B cell (primary cell): Measurements from ENCODE around the gene GNG7. TPM values are rescaled to one million over a fixed set of nuclear protein-coding genes. Genes with fewer than 3 reads are reported as not detected.

Source experiments
- ATAC-seq: fragments of 200-7000 bp; cut with Tn5 transposase; one replicate; pipeline ENCODE4 v1.10.0; 2021; ENCODE audit warnings: low read depth, mild to moderate bottlenecking, moderate number of reproducible peaks, moderate library complexity
- CTCF ChIA-PET: fragments of 350-600 bp; sonication (Branson Sonifier 250); formaldehyde crosslinking; loops from one replicate; lab custom pipeline; 2021; ENCODE audit warnings: antibody characterized with exemption, inconsistent platforms; lab: Charles Lee
- POLR2A ChIA-PET: fragments of 350-600 bp; sonication (Branson Sonifier 250); formaldehyde crosslinking; loops from one replicate; lab custom pipeline; 2021; ENCODE audit warnings: antibody characterized with exemption; lab: Charles Lee
- DNase-seq: peaks from one replicate; pipeline ENCODE4 v3.0.0; 2013
- H2AFZ ChIP-seq: 2 replicates; pipeline ENCODE4 v1.6.1; 2012; ENCODE audit warnings: mild to moderate bottlenecking, low read depth, low read length; ENCODE audit not compliant: insufficient read depth, poor library complexity, severe bottlenecking
- H3K27ac ChIP-seq, 2 donors: 1 replicate in 1 of 2; 2 replicates in 1 of 2; pipeline ENCODE4 v1.5.1; 2012 to 2013; ENCODE audit warnings: low read length in 2 of 2, mild to moderate bottlenecking in 2 of 2, moderate library complexity in 1 of 2
- H3K27me3 ChIP-seq, 4 experiments: fragments of 200-600 bp in 1 of 4; sonication (generic) in 1 of 4; replicated peaks in 1 of 4; 1 replicate in 2 of 4; 2 replicates in 2 of 4; pipeline versions ENCODE4 v1.6.1 to v1.7.0; 2013 to 2016; ENCODE audit warnings: low read length in 3 of 4, mild to moderate bottlenecking in 2 of 4, mixed read lengths in 1 of 4, moderate library complexity in 1 of 4; ENCODE audit not compliant: insufficient read depth in 4 of 4, control insufficient read depth in 3 of 4; ENCODE audit errors: control extremely low read depth in 1 of 4
- H3K36me3 ChIP-seq, 2 experiments: replicated peaks in 1 of 2; 1 replicate in 1 of 2; 2 replicates in 1 of 2; pipeline versions ENCODE4 v1.6.1 to v1.7.1; 2013; ENCODE audit warnings: low read length in 1 of 2; ENCODE audit not compliant: insufficient read depth in 2 of 2, control insufficient read depth in 1 of 2; ENCODE audit errors: control extremely low read depth in 1 of 2, extremely low read depth in 1 of 2
- H3K4me1 ChIP-seq, 2 donors: fragments of 200-600 bp in 1 of 2; sonication (generic) in 1 of 2; 1 replicate in 1 of 2; 2 replicates in 1 of 2; pipeline versions ENCODE4 v1.5.1 to v1.6.1; 2013 to 2017; ENCODE audit warnings: low read length in 2 of 2; ENCODE audit not compliant: control insufficient read depth in 2 of 2, insufficient read depth in 2 of 2
- H3K4me2 ChIP-seq: replicated peaks from 2 replicates; pipeline ENCODE3; 2012; ENCODE audit warnings: mild to moderate bottlenecking, low read depth, low read length; ENCODE audit not compliant: poor library complexity, severe bottlenecking
- H3K4me3 ChIP-seq, 5 experiments: fragments of 200-600 bp in 1 of 5; sonication (generic) in 1 of 5; 1 replicate in 3 of 5; 2 replicates in 2 of 5; pipeline versions ENCODE4 v1.5.1 to v1.7.0; 2011 to 2016; ENCODE audit warnings: low read length in 4 of 5, mild to moderate bottlenecking in 4 of 5, low read depth in 2 of 5, control low read depth in 1 of 5, moderate library complexity in 1 of 5; ENCODE audit not compliant: insufficient read depth in 1 of 5; ENCODE audit errors: control extremely low read depth in 1 of 5, extremely low read depth in 1 of 5
- H3K79me2 ChIP-seq: fragments of 200-600 bp; sonication (generic); one replicate; pipeline ENCODE4 v1.6.0; 2016; ENCODE audit warnings: low read length; ENCODE audit not compliant: control insufficient read depth, insufficient read depth
- H3K9ac ChIP-seq: fragments of 200-600 bp; sonication (generic); 2 replicates; pipeline ENCODE4 v1.6.1; 2017; ENCODE audit warnings: mild to moderate bottlenecking, low read length, moderate library complexity
- H3K9me3 ChIP-seq, 3 donors: one replicate each; pipeline versions ENCODE4 v1.6.1 to v1.7.1; 2013; ENCODE audit warnings: low read length in 2 of 3; ENCODE audit not compliant: control insufficient read depth in 2 of 3, insufficient read depth in 1 of 3; ENCODE audit errors: control extremely low read depth in 1 of 3
- H4K20me1 ChIP-seq: 2 replicates; pipeline ENCODE4 v1.6.0; 2012; ENCODE audit warnings: mild to moderate bottlenecking, low read length; ENCODE audit not compliant: insufficient read depth, control insufficient read depth, poor library complexity, severe bottlenecking
- H3K27ac Mint-ChIP-seq: one replicate; pipeline ENCODE4 v1.8.0; 2021; ENCODE audit warnings: mixed read lengths
- H3K27me3 Mint-ChIP-seq: one replicate; pipeline ENCODE4 v1.8.0; 2021; ENCODE audit warnings: mixed read lengths
- H3K4me1 Mint-ChIP-seq: one replicate; pipeline ENCODE4 v1.8.0; 2021; ENCODE audit warnings: mixed read lengths
- H3K4me3 Mint-ChIP-seq: one replicate; pipeline ENCODE4 v1.8.0; 2021; ENCODE audit warnings: mixed read lengths
- H3K9me3 Mint-ChIP-seq: one replicate; pipeline ENCODE4 v1.8.0; 2022; ENCODE audit warnings: mixed read lengths; ENCODE audit not compliant: insufficient read depth
- CTCF ChIP-seq: fragments of 200-600 bp; IDR thresholded peaks from one replicate; pipeline ENCODE4 v1.8.0; 2022; ENCODE audit warnings: antibody characterized with exemption, mild to moderate bottlenecking
- EZH2 ChIP-seq: IDR thresholded peaks from 2 replicates; pipeline ENCODE4 v1.6.1; 2012; ENCODE audit warnings: borderline replicate concordance, low read depth, mild to moderate bottlenecking, moderate library complexity, low read length; ENCODE audit not compliant: insufficient read depth, poor library complexity, severe bottlenecking
- WGBS: methylation state at CpG from one replicate; pipeline ENCODE4 v1.1.5; 2013; ENCODE audit warnings: missing lambda C conversion rate; ENCODE audit not compliant: insufficient coverage; 5-methylcytosine and 5-hydroxymethylcytosine counted together
- intact Hi-C: fragments of 100-400 bp; cut with micrococcal nuclease; formaldehyde crosslinking; loops from one replicate; pipeline ENCODE4 v1.10.0; 2022
- polyA plus RNA-seq: library from polyadenylated mRNA; depleted of rRNA; stranded (reverse); fragments of >200 nt; gene quantifications from 2 replicates; pipeline ENCODE4 v1.2.3, GENCODE V29; 2012
- total RNA-seq, 2 donors: library from RNA; stranded (reverse); fragments of 120-200 nt in 1 of 2; gene quantifications; 1 replicate in 1 of 2; 2 replicates in 1 of 2; pipeline versions ENCODE4 v1.2.3 to v1.2.4, GENCODE V29; 2013 to 2022

GNG7 gene
- total and polyA plus RNA-seq, 2 donors (not counting 1 experiment from before 2014, with no cell fraction given) = 76.3 to 153 TPM

GRCh38 chr19:2743099-2743498 is 40.6 kb upstream of the GNG7 start:
- H3K27ac Mint-ChIP-seq = no peak overlapping the region

More at GRCh38 chr19:2743099-2743498, 40.6 kb upstream of the GNG7 start:
- H3K4me3 ChIP-seq = no peak overlapping the region
- H2AFZ ChIP-seq = no peak overlapping the region
- Mint-ChIP-seq H3K4me3 (no peak overlapping the region), H3K9me3 (no peaks in the 10 kb centered on the region), H3K27me3 (peaks cover 10% of the 10 kb centered on the region), H3K4me1 (peaks cover 22% of the 10 kb centered on the region)
- DNase-seq (no peak), ATAC-seq (no peak)
- WGBS = 40% methylated on average over 1 of the region's 8 CpGs
- no peaks in the 10 kb centered on the region for H4K20me1 ChIP-seq
- H3K9me3 ChIP-seq = no peaks in the 10 kb centered on the region
- H3K36me3 ChIP-seq = no peaks in the 10 kb centered on the region
- no peak for TF ChIP-seq CTCF
- TF ChIP-seq EZH2 = no peak
- peaks cover 20% of the 10 kb centered on the region for H3K79me2 ChIP-seq
- ChIA-PET CTCF (interaction anchor here (2.8 kb wide), 1 partner anchor 95 kb away, joined by 12 read pairs; no protein-coding TSS in a partner anchor), POLR2A (no interaction called here)
- peaks cover 11 to 25% of the 10 kb centered on the region in 2 donors for H3K4me1 ChIP-seq
- no peak overlapping the region for H3K27ac ChIP-seq
- no peaks in the 10 kb centered on the region for H3K27me3 ChIP-seq
- H3K9ac ChIP-seq = no peak overlapping the region
- no peak overlapping the region for H3K4me2 ChIP-seq
- intact Hi-C loops = loop anchor here (10.0 kb wide), 1 partner anchor 268 kb away; the partner anchor contains the start of gene GADD45B
